Measurements from ENCODE around the gene UGT1A1.

UGT1A1 gene

GRCh38 chr2:233818639-233819621, 58.9 kb downstream of the UGT1A1 start:
- DNase-seq, result peak; percentile 42

DNA sequence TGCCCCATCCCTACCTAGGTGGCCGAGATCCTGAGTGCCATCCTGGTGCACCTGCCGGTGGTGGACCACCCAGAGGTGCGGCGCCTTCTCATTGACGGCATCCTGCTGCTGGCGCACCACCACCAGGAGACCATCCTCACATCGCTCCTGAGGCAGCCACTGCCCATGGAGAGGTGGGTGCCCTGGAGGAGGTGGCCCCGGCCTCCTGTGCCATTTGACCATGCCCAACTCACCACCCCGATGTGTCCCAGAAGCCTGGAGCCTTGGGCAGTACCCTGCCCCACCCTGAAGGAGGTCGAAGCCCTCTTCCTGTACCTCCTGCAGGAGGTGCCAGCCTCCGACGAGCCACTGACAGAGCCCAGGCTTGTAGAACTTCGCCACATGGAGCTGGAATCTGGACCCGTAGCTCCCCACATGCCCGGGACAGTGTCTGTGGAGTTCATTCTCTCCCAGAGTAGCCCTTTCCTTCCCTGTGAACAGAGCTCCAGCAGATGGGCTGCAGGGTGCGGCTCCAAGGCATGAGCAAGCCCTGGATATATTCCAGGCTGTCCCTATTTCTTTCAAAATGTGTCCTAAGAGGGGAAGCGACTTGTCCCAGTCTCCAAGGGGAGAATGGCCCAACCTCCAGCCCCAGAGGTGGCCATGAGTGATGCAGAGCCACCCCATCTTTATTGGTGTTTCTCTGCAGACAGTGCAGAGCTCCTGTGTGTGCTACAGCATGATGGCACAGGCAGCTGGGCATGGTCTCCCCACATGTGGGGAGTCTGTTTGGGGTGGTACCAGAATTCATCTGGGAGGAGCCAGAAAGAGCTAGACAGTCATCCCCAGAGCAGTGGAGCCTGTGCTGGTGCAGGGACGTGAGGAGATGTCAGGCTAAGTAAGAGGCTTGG, 60.1 kb downstream of the UGT1A1 start:
- DNase-seq, result peak; percentile 53

GRCh38 chr2:233820774-233821105, 60.7 kb downstream of the UGT1A1 start:
- DNase-seq, result peak; percentile 54

- peak; percentile 17 for DNase-seq
These were observed 61.1 kb downstream of the UGT1A1 start for GRCh38 chr2:233821196-233821595.

DNA sequence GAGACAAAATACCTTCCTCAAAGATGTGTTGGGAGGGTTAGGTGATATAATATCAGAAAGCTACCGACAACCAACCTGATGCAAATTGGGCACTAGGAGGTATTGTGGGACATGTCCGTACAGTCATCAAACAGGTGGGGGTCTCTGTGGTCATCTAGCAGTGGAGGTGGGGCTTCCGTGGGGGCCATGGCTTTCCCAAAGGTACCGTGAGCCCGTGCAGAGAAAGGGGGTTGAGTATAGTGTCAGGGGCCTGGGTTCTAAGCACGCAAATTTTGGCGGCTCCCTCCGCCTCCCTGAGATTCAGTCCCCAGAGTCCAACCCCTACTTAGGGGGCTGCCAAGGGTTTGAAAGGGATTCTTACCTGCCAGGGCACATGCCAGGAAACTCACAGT, 61.6 kb downstream of the UGT1A1 start:
- peak; percentile 22 for DNase-seq

GRCh38 chr2:233822101-233822771, 62.2 kb downstream of the UGT1A1 start:
- peak; percentile 54 for DNase-seq
